BE2C (cell line): ENCODE measurements around the gene MRPL52.
A peak's percentile ranks its signal among the peaks of the same experiment; 100 is the strongest.

Experiments
- DNase-seq: peaks from one replicate; pipeline ENCODE4 v3.0.0-alpha.2; 2020
- H3K27me3 ChIP-seq: fragments of 250-450 bp; sonication (Bioruptor Pico); 2 replicates; pipeline ENCODE4 v1.5.1; 2020; ENCODE audit warnings: mild to moderate bottlenecking
- H3K36me3 ChIP-seq: fragments of 250-450 bp; sonication (Bioruptor Pico); 2 replicates; pipeline ENCODE4 v1.5.1; 2020; ENCODE audit warnings: mild to moderate bottlenecking
- H3K4me1 ChIP-seq: fragments of 250-450 bp; sonication (Bioruptor Pico); 2 replicates; pipeline ENCODE4 v1.5.1; 2020
- H3K4me3 ChIP-seq: 2 replicates; pipeline ENCODE4 v1.5.1; 2011; ENCODE audit warnings: low read depth, low read length
- H3K9me3 ChIP-seq: fragments of 250-450 bp; sonication (Bioruptor Pico); 2 replicates; pipeline ENCODE4 v1.5.1; 2020
- CTCF ChIP-seq: IDR thresholded peaks from 2 replicates; pipeline ENCODE4 v1.5.1; 2012; ENCODE audit warnings: mild to moderate bottlenecking, low read depth, low read length

The MRPL52 gene

GRCh38 chr14:22872033-22872832, 42.5 kb downstream of the MRPL52 start:
- Histone ChIP-seq H3K27me3 (no peaks in the 10 kb centered on the region), H3K4me3 (peak overlapping the region; percentile 83), H3K36me3 (no peaks in the 10 kb centered on the region), H3K9me3 (no peaks in the 10 kb centered on the region), H3K4me1 (0 out of 2 replicates have a peak, but pooled peaks cover 4% of the 10 kb centered on the region)
- DNase-seq: peak; percentile 74
- TF ChIP-seq CTCF: peak; percentile 95

- TF ChIP-seq CTCF: no peak
- Histone ChIP-seq H3K4me3 (peak overlapping the region; percentile 83), H3K4me1 (0 out of 2 replicates have a peak, but pooled peaks cover 4% of the 10 kb centered on the region), H3K27me3 (no peaks in the 10 kb centered on the region), H3K36me3 (no peaks in the 10 kb centered on the region), H3K9me3 (no peaks in the 10 kb centered on the region)
- DNase-seq: no peak
Observed at GRCh38 chr14:22872833-22873520, 43.3 kb downstream of the MRPL52 start.

- Histone ChIP-seq H3K36me3 (no peaks in the 10 kb centered on the region), H3K4me3 (no peak overlapping the region), H3K4me1 (0 out of 2 replicates have a peak, but pooled peaks cover 4% of the 10 kb centered on the region), H3K27me3 (no peaks in the 10 kb centered on the region), H3K9me3 (no peaks in the 10 kb centered on the region)
- DNase-seq: no peak
- no peak for TF ChIP-seq CTCF
Observed at GRCh38 chr14:22875003-22875747, 45.5 kb downstream of the MRPL52 start.

DNA sequence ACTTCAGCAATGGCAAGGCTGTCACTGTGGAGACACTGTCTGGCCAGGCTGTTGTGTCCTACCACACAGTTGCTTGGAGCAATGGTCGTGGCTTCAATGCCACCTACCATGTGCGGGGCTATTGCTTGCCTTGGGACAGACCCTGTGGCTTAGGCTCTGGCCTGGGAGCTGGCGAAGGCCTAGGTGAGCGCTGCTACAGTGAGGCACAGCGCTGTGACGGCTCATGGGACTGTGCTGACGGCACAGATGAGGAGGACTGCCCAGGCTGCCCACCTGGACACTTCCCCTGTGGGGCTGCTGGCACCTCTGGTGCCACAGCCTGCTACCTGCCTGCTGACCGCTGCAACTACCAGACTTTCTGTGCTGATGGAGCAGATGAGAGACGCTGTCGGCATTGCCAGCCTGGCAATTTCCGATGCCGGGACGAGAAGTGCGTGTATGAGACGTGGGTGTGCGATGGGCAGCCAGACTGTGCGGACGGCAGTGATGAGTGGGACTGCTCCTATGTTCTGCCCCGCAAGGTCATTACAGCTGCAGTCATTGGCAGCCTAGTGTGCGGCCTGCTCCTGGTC, 46.1 kb downstream of the MRPL52 start:
- no peak for DNase-seq
- Histone ChIP-seq H3K9me3 (no peaks in the 10 kb centered on the region), H3K4me3 (no peak overlapping the region), H3K36me3 (no peaks in the 10 kb centered on the region), H3K4me1 (0 out of 2 replicates have a peak, but pooled peaks cover 2% of the 10 kb centered on the region), H3K27me3 (no peaks in the 10 kb centered on the region)
- TF ChIP-seq CTCF: no peak

- Histone ChIP-seq H3K4me3 (no peak overlapping the region), H3K4me1 (no peaks in the 10 kb centered on the region), H3K36me3 (no peaks in the 10 kb centered on the region), H3K9me3 (no peaks in the 10 kb centered on the region), H3K27me3 (no peaks in the 10 kb centered on the region)
- no peak for TF ChIP-seq CTCF
- DNase-seq: no peak
Observed at GRCh38 chr14:22877000-22877501, 47.4 kb downstream of the MRPL52 start.
